ENCODE data around the gene SLC6A17. TPM values are rescaled to one million over a fixed set of nuclear protein-coding genes. Genes with fewer than 3 reads are reported as not detected.

The SLC6A17 gene
- total and polyA plus RNA-seq, 2 donors (not counting 1 experiment from before 2014, with no cell fraction given): not detected

DNA sequence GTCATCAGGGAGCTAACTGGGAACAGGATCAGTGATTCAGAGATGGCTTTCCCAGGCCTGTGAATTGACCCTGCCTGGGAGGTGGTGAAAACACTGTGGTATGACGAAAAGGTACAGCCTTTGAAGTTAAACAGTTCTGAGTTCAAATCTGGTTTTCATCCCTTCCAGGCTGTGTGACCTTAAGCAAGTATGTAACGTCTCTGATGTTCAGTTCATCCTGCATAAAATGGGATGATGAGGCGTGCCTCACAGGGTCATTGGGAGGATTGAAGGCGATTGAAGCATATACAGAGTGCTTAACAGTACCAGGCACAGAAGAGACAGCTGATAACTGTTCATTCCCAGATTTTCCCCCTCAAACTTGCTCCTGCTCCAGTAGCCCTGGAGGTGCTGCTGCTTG lies 70.8 kb downstream of the SLC6A17 start:
- intact Hi-C loops (cut with micrococcal nuclease): no loop called here
- H3K79me2 ChIP-seq (ENCODE audit: control insufficient read depth, insufficient read depth, low read length): no peaks in the 10 kb centered on the region
- H3K9me3 ChIP-seq (ENCODE audit: control extremely low read depth in 1 of 3, control insufficient read depth in 2 of 3, insufficient read depth in 1 of 3, low read length in 2 of 3): no peaks in the 10 kb centered on the region
- 93% methylated on average over 4 of the region's 4 CpGs for WGBS (ENCODE audit: insufficient coverage)
- no peak overlapping the region for H3K4me3 ChIP-seq (ENCODE audit: control extremely low read depth in 1 of 5, extremely low read depth in 1 of 5, insufficient read depth in 1 of 5, low read depth in 2 of 5, low read length in 4 of 5)
- H3K4me2 ChIP-seq (replicated peaks; ENCODE audit: low read depth, low read length, poor library complexity, severe bottlenecking): no peak overlapping the region
- H3K4me1 ChIP-seq (ENCODE audit: control insufficient read depth in 2 of 2, insufficient read depth in 2 of 2, low read length in 2 of 2): no peaks in the 10 kb centered on the region
- H2AFZ ChIP-seq (ENCODE audit: insufficient read depth, low read depth, low read length, poor library complexity, severe bottlenecking): no peak overlapping the region
- H3K9me3 Mint-ChIP-seq (ENCODE audit: insufficient read depth): no peaks in the 10 kb centered on the region
- TF ChIP-seq, protein P1, sequence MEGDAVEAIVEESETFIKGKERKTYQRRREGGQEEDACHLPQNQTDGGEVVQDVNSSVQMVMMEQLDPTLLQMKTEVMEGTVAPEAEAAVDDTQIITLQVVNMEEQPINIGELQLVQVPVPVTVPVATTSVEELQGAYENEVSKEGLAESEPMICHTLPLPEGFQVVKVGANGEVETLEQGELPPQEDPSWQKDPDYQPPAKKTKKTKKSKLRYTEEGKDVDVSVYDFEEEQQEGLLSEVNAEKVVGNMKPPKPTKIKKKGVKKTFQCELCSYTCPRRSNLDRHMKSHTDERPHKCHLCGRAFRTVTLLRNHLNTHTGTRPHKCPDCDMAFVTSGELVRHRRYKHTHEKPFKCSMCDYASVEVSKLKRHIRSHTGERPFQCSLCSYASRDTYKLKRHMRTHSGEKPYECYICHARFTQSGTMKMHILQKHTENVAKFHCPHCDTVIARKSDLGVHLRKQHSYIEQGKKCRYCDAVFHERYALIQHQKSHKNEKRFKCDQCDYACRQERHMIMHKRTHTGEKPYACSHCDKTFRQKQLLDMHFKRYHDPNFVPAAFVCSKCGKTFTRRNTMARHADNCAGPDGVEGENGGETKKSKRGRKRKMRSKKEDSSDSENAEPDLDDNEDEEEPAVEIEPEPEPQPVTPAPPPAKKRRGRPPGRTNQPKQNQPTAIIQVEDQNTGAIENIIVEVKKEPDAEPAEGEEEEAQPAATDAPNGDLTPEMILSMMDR (IDR thresholded peaks at IDR 0.05): no peak
- TF ChIP-seq EZH2 (IDR thresholded peaks at IDR 0.05; ENCODE audit: borderline replicate concordance, insufficient read depth, low read depth, low read length, poor library complexity, severe bottlenecking): no peak
- no peak overlapping the region for H3K9ac ChIP-seq (ENCODE audit: low read length)
- H3K4me1 Mint-ChIP-seq: peaks cover 1% of the 10 kb centered on the region
- ChIA-PET CTCF (no interaction called here), POLR2A (no interaction called here)
- no peaks in the 10 kb centered on the region for H3K27me3 Mint-ChIP-seq
- peaks cover 0 to 4% of the 10 kb centered on the region in 2 experiments for H3K36me3 ChIP-seq (replicated peaks in 1 of 2; ENCODE audit: control extremely low read depth in 1 of 2, control insufficient read depth in 1 of 2, extremely low read depth in 1 of 2, insufficient read depth in 2 of 2, low read length in 1 of 2)
- no peak for ATAC-seq (ENCODE audit: low read depth)
- H4K20me1 ChIP-seq (ENCODE audit: control insufficient read depth, insufficient read depth, low read length, poor library complexity, severe bottlenecking): no peaks in the 10 kb centered on the region
- no peak overlapping the region for H3K4me3 Mint-ChIP-seq
- no peaks in the 10 kb centered on the region for H3K27me3 ChIP-seq (replicated peaks in 1 of 4; ENCODE audit: control extremely low read depth in 1 of 4, control insufficient read depth in 3 of 4, insufficient read depth in 4 of 4, low read length in 3 of 4)
- H3K27ac ChIP-seq (ENCODE audit: low read length in 2 of 2): no peak overlapping the region
- H3K27ac Mint-ChIP-seq: no peak overlapping the region
- DNase-seq: no peak

DNA sequence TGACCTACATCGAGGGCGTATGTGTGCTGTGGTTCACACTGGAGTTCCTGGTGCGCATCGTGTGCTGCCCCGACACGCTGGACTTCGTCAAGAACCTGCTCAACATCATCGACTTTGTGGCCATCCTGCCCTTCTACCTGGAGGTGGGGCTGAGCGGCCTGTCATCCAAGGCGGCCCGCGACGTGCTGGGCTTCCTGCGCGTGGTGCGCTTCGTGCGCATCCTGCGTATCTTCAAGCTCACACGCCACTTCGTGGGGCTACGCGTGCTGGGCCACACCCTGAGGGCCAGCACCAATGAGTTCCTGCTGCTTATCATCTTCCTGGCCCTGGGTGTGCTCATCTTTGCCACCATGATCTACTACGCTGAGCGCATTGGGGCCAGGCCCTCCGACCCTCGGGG lies 72.8 kb downstream of the SLC6A17 start:
- ATAC-seq (ENCODE audit: low read depth) (no peak), DNase-seq (no peak)
- Histone ChIP-seq H4K20me1 (ENCODE audit: control insufficient read depth, insufficient read depth, low read length, poor library complexity, severe bottlenecking) (no peaks in the 10 kb centered on the region), H3K27me3 (replicated peaks in 1 of 4; ENCODE audit: control extremely low read depth in 1 of 4, control insufficient read depth in 3 of 4, insufficient read depth in 4 of 4, low read length in 3 of 4) (no peaks in the 10 kb centered on the region), H3K9ac (ENCODE audit: low read length) (no peak overlapping the region), H3K4me3 (ENCODE audit: control extremely low read depth in 1 of 5, extremely low read depth in 1 of 5, insufficient read depth in 1 of 5, low read depth in 2 of 5, low read length in 4 of 5) (no peak overlapping the region), H3K4me1 (ENCODE audit: control insufficient read depth in 2 of 2, insufficient read depth in 2 of 2, low read length in 2 of 2) (no peaks in the 10 kb centered on the region), H3K9me3 (ENCODE audit: control extremely low read depth in 1 of 3, control insufficient read depth in 2 of 3, insufficient read depth in 1 of 3, low read length in 2 of 3) (no peaks in the 10 kb centered on the region), H3K79me2 (ENCODE audit: control insufficient read depth, insufficient read depth, low read length) (no peaks in the 10 kb centered on the region), H3K27ac (ENCODE audit: low read length in 2 of 2) (no peak overlapping the region), H3K36me3 (replicated peaks in 1 of 2; ENCODE audit: control extremely low read depth in 1 of 2, control insufficient read depth in 1 of 2, extremely low read depth in 1 of 2, insufficient read depth in 2 of 2, low read length in 1 of 2) (peaks cover 0 to 6% of the 10 kb centered on the region in 2 experiments), H3K4me2 (replicated peaks; ENCODE audit: low read depth, low read length, poor library complexity, severe bottlenecking) (no peak overlapping the region), H2AFZ (ENCODE audit: insufficient read depth, low read depth, low read length, poor library complexity, severe bottlenecking) (no peak overlapping the region)
- Mint-ChIP-seq H3K9me3 (ENCODE audit: insufficient read depth) (no peaks in the 10 kb centered on the region), H3K4me3 (no peak overlapping the region), H3K27ac (no peak overlapping the region), H3K27me3 (no peaks in the 10 kb centered on the region), H3K4me1 (no peaks in the 10 kb centered on the region)
- intact Hi-C loops (cut with micrococcal nuclease): no loop called here
- POLR2A ChIA-PET: no interaction called here
- 96% methylated on average over 27 of the region's 27 CpGs for WGBS (ENCODE audit: insufficient coverage)
- CTCF ChIA-PET: interaction anchor here (0.9 to 1.6 kb wide), 2 partner anchors 16 to 237 kb away, joined by 3 to 5 read pairs; no protein-coding TSS in a partner anchor
- no peak for TF ChIP-seq EZH2 (IDR thresholded peaks at IDR 0.05; ENCODE audit: borderline replicate concordance, insufficient read depth, low read depth, low read length, poor library complexity, severe bottlenecking)
